SJCRH30 (cell line): Measurements from ENCODE around the gene C17orf75. TPM values are rescaled to one million over a fixed set of nuclear protein-coding genes. Genes with fewer than 3 reads are reported as not detected.

Source experiments
- DNase-seq, 2 experiments: peaks; one replicate each; pipeline ENCODE4 v3.0.0-alpha.2; 2015 to 2020
- H3K27ac ChIP-seq: fragments of 250-450 bp; sonication (Bioruptor Pico); 2 replicates; pipeline ENCODE4 v1.5.1; 2020; ENCODE audit warnings: mild to moderate bottlenecking, moderate library complexity
- H3K27me3 ChIP-seq: fragments of 250-450 bp; sonication (Bioruptor Pico); 2 replicates; pipeline ENCODE4 v1.5.1; 2020; ENCODE audit warnings: mild to moderate bottlenecking, moderate library complexity
- H3K36me3 ChIP-seq: fragments of 250-450 bp; sonication (Bioruptor Pico); 2 replicates; pipeline ENCODE4 v1.5.1; 2020; ENCODE audit warnings: mild to moderate bottlenecking, moderate library complexity
- H3K4me1 ChIP-seq: fragments of 250-450 bp; sonication (Bioruptor Pico); 2 replicates; pipeline ENCODE4 v1.5.1; 2020; ENCODE audit warnings: mild to moderate bottlenecking, moderate library complexity
- H3K4me3 ChIP-seq: fragments of 250-450 bp; sonication (Bioruptor Pico); 2 replicates; pipeline ENCODE4 v1.5.1; 2020; ENCODE audit warnings: mild to moderate bottlenecking, moderate library complexity
- H3K9me3 ChIP-seq: fragments of 250-450 bp; sonication (Bioruptor Pico); replicated peaks from 2 replicates; pipeline ENCODE4 v1.5.1; 2020; ENCODE audit warnings: mild to moderate bottlenecking, moderate library complexity
- total RNA-seq: library from RNA; depleted of rRNA; stranded (reverse); fragments of >200 nt; shearing (Covaris generic); gene quantifications from 2 replicates; pipeline ENCODE4 v1.2.3, GENCODE V29; 2014; rRNA removed

Gene C17orf75
- total RNA-seq, 1 experiment from 2014 or later, result 39.8 TPM

DNA sequence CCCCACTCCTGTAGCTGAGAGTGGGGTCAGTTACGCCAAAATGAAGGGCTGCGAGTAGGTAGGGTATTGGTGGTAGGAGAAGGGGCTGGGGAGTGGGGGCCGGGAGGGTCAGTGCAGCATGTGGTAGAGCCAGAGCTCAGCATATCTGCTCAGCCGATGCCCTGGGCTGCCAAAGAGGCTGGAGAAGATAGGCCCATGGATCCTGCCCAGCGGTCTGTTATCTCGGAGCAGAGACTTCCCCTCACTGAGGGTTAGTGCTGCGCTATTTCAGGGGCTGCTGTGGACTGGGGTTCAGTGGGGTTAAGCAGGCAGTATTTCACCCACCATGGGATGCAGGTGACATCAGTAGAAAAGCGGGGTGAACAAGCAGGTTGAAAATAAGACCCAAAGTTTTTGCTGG, 56.7 kb downstream of the C17orf75 start:
- Histone ChIP-seq H3K4me1 (peaks cover 4% of the 10 kb centered on the region; the same call in 1 of the 2 replicates), H3K27me3 (peaks cover 17% of the 10 kb centered on the region), H3K27ac (no peak overlapping the region), H3K9me3 (no peaks in the 10 kb centered on the region), H3K4me3 (no peak overlapping the region), H3K36me3 (no peaks in the 10 kb centered on the region)
- DNase-seq, result no peak

- Histone ChIP-seq H3K27me3 (peaks cover 10% of the 10 kb centered on the region), H3K9me3 (no peaks in the 10 kb centered on the region), H3K27ac (no peak overlapping the region), H3K4me1 (peaks cover 11% of the 10 kb centered on the region; the same call in 1 of the 2 replicates), H3K4me3 (no peak overlapping the region), H3K36me3 (no peaks in the 10 kb centered on the region)
- no peak for DNase-seq
These were observed 58.2 kb downstream of the C17orf75 start for GRCh38 chr17:32283745-32284201.

DNA sequence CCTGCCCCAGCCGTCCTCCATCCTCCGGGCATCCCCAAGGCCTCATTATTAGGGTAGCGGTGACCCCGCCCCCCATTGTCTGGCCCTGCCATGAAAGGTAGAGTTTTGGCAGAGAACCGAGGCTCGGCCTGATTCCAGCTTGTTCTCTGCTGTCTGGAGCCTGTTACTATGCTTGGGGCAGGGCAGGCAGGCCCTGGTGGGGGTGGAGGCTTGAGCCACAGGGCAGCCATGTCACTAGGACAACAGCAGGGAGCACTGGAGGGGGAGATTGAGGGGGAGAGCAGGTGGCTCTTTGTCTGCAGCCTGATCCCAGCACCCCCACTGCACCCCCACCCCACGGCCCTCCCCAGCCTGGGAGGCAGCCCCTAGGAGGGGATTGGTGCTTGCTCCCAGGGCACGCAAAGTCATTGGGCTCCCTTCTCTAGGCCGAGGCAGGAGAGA, 60.9 kb downstream of the C17orf75 start:
- H3K36me3 ChIP-seq, result no peaks in the 10 kb centered on the region

GRCh38 chr17:32279891-32280716, 61.9 kb downstream of the C17orf75 start:
- DNase-seq, result peak; percentile 44 to 64
- H3K27ac ChIP-seq, result no peak overlapping the region
- H3K27me3 ChIP-seq, result no peaks in the 10 kb centered on the region; the same call in 1 of the 2 replicates
- no peaks in the 10 kb centered on the region for H3K36me3 ChIP-seq
- H3K4me3 ChIP-seq, result no peak overlapping the region
- H3K4me1 ChIP-seq, result peaks cover 27% of the 10 kb centered on the region
- H3K9me3 ChIP-seq, result no peaks in the 10 kb centered on the region

More for the DNA sequence above, 60.9 kb downstream of the C17orf75 start:
- Histone ChIP-seq H3K4me3 (no peak overlapping the region), H3K27me3 (peaks cover 4% of the 10 kb centered on the region; the same call in 1 of the 2 replicates), H3K9me3 (no peaks in the 10 kb centered on the region), H3K27ac (no peak overlapping the region), H3K4me1 (peaks cover 18% of the 10 kb centered on the region)
- peak; percentile 22 to 40 for DNase-seq

DNA sequence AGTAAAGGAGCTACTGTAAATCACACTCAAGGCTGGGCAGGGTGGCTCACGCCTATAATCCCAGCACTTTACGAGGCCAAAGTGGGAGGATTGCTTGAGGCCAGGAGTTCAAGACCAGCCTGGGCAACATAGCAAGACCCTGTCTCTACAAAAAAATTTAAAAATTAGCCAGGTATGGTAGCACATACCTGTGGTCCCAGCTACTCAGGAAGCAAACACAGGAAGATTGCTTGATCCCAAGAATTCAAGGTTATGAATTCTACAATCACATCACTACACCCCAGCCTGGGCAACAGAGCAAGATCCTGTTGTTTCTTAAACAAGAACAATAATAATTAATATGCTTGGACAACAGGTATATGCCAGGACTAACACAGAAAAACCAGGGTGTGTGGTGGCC, 63.2 kb downstream of the C17orf75 start:
- no peaks in the 10 kb centered on the region for H3K9me3 ChIP-seq
- H3K4me1 ChIP-seq, result peaks cover 34% of the 10 kb centered on the region
- no peak overlapping the region for H3K27ac ChIP-seq
- no peaks in the 10 kb centered on the region for H3K36me3 ChIP-seq
- no peak overlapping the region for H3K4me3 ChIP-seq
- DNase-seq, result no peak
- H3K27me3 ChIP-seq, result no peaks in the 10 kb centered on the region; the same call in 1 of the 2 replicates

Other genes starting within 250 kb of the C17orf75 start
- gene RHOT1, start 199.7 kb downstream of the C17orf75 start, total RNA-seq, result 48.9 and 49.2 TPM in 2 replicates
- gene RHBDL3, start 76.3 kb downstream of the C17orf75 start, total RNA-seq, result not detected in 2 replicates
- 319 and 332 TPM in 2 replicates for gene ZNF207, start 8.0 kb upstream of the C17orf75 start, total RNA-seq
- 172 and 173 TPM in 2 replicates for gene PSMD11, start 102.3 kb upstream of the C17orf75 start, total RNA-seq
- 3.6 and 4.7 TPM in 2 replicates for gene CDK5R1, start 144.8 kb upstream of the C17orf75 start, total RNA-seq